Neural progenitor cell (in vitro differentiated cells): ENCODE results near the gene PTPN4.

Experiments used
- EZH2phosphoT487 ChIP-seq: fragments of 200-600 bp; sonication (generic); IDR thresholded peaks from 2 replicates; pipeline ENCODE4 v1.6.1; 2017; ENCODE audit warnings: antibody characterized with exemption
- TF ChIP-seq, protein P1 (sequence below): fragments of 200-600 bp; sonication (generic); IDR thresholded peaks from 2 replicates; pipeline ENCODE4 v1.5.1; 2017; ENCODE audit warnings: antibody characterized with exemption, mild to moderate bottlenecking

GRCh38 chr2:119910566-119910965, 150.8 kb downstream of the PTPN4 start:
- TF ChIP-seq, protein P1, sequence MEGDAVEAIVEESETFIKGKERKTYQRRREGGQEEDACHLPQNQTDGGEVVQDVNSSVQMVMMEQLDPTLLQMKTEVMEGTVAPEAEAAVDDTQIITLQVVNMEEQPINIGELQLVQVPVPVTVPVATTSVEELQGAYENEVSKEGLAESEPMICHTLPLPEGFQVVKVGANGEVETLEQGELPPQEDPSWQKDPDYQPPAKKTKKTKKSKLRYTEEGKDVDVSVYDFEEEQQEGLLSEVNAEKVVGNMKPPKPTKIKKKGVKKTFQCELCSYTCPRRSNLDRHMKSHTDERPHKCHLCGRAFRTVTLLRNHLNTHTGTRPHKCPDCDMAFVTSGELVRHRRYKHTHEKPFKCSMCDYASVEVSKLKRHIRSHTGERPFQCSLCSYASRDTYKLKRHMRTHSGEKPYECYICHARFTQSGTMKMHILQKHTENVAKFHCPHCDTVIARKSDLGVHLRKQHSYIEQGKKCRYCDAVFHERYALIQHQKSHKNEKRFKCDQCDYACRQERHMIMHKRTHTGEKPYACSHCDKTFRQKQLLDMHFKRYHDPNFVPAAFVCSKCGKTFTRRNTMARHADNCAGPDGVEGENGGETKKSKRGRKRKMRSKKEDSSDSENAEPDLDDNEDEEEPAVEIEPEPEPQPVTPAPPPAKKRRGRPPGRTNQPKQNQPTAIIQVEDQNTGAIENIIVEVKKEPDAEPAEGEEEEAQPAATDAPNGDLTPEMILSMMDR, result no peak
- TF ChIP-seq EZH2phosphoT487, result no peak
